Kidney epithelial cell (primary cell): ENCODE results near the gene METTL27. TPM values are rescaled to one million over a fixed set of nuclear protein-coding genes. Genes with fewer than 3 reads are reported as not detected.

Experiments used
- DNase-seq: peaks from one replicate; pipeline ENCODE4 v3.0.0-alpha.2; 2010; ENCODE audit warnings: low read depth
- H3K27me3 ChIP-seq: 2 replicates; pipeline ENCODE4 v1.6.0; 2011; ENCODE audit warnings: low read length; ENCODE audit not compliant: control insufficient read depth, insufficient read depth
- H3K36me3 ChIP-seq: 2 replicates; pipeline ENCODE4 v1.5.1; 2011; ENCODE audit warnings: low read length; ENCODE audit not compliant: control insufficient read depth, insufficient read depth
- H3K4me3 ChIP-seq: 2 replicates; pipeline ENCODE4 v1.5.1; 2011; ENCODE audit warnings: low read depth, mild to moderate bottlenecking, control low read depth, low read length
- total RNA-seq: library from RNA; depleted of rRNA; stranded (reverse); fragments of >200 nt; gene quantifications from 2 replicates; pipeline ENCODE4 v1.2.3, GENCODE V29; 2015
- TF ChIP-seq, protein P1 (sequence below): IDR thresholded peaks from 2 replicates; pipeline ENCODE4 v1.5.1; 2011; ENCODE audit warnings: mild to moderate bottlenecking, moderate library complexity, low read length, control low read depth, inconsistent platforms; ENCODE audit not compliant: insufficient read depth, poor library complexity, severe bottlenecking

METTL27 gene
- total RNA-seq, 1 donor from 2014 or later: 1.5 TPM

DNA sequence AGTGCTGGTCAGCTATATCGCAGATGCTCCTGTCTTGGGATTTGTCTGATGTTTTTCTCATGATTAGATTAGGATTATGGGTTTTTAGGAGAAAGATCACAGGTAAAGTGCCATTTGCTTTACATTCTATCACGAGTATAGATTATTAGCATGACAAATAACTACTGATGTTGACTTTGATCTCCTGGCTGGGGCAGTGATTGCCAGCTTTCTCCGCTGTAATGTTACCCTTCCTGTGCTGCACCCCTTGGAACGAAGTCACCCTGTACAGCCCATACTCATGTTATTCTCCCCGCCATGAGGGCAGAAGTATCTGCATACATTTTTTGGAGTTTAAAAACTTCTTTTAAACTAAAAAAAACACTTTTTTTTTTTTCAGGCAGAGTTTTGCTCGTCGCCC is 22.3 kb downstream of the METTL27 start:
- DNase-seq: no peak
- Histone ChIP-seq H3K4me3 (no peak overlapping the region), H3K27me3 (no peaks in the 10 kb centered on the region), H3K36me3 (no peaks in the 10 kb centered on the region)
- TF ChIP-seq, protein P1, sequence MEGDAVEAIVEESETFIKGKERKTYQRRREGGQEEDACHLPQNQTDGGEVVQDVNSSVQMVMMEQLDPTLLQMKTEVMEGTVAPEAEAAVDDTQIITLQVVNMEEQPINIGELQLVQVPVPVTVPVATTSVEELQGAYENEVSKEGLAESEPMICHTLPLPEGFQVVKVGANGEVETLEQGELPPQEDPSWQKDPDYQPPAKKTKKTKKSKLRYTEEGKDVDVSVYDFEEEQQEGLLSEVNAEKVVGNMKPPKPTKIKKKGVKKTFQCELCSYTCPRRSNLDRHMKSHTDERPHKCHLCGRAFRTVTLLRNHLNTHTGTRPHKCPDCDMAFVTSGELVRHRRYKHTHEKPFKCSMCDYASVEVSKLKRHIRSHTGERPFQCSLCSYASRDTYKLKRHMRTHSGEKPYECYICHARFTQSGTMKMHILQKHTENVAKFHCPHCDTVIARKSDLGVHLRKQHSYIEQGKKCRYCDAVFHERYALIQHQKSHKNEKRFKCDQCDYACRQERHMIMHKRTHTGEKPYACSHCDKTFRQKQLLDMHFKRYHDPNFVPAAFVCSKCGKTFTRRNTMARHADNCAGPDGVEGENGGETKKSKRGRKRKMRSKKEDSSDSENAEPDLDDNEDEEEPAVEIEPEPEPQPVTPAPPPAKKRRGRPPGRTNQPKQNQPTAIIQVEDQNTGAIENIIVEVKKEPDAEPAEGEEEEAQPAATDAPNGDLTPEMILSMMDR: no peak

- H3K4me3 ChIP-seq: no peak overlapping the region
- no peak for DNase-seq
- TF ChIP-seq, protein P1: no peak
- H3K36me3 ChIP-seq: no peaks in the 10 kb centered on the region
- H3K27me3 ChIP-seq: no peaks in the 10 kb centered on the region
Observed at GRCh38 chr7:73817121-73817520, 25.2 kb downstream of the METTL27 start.

DNA sequence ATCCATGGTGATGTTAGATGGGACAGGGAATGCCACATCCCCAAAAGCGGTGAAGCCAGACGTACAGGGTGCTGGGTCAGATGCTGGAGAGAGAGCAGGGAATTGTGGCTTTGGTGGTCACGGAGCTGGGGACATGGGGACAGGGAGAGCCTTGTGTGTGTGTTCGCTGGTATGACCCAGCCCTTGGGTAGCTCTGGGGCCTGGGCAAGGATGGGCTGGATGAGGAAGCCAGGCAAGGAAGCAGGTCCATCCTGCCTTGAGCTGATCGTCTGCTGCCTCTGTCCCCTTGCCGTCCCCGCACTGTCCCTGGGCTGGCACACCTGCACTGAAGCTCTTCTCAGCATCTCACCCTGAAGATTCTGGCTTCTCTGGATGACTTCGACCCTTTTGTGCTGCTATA is 26.9 kb downstream of the METTL27 start:
- no peaks in the 10 kb centered on the region for H3K36me3 ChIP-seq
- no peaks in the 10 kb centered on the region for H3K27me3 ChIP-seq
- no peak for DNase-seq
- TF ChIP-seq, protein P1: no peak
- H3K4me3 ChIP-seq: no peak overlapping the region

GRCh38 chr7:73812996-73813395 is 29.3 kb downstream of the METTL27 start:
- no peak for DNase-seq
- no peaks in the 10 kb centered on the region for H3K27me3 ChIP-seq
- H3K4me3 ChIP-seq: no peak overlapping the region
- H3K36me3 ChIP-seq: no peaks in the 10 kb centered on the region
- TF ChIP-seq, protein P1: no peak

DNA sequence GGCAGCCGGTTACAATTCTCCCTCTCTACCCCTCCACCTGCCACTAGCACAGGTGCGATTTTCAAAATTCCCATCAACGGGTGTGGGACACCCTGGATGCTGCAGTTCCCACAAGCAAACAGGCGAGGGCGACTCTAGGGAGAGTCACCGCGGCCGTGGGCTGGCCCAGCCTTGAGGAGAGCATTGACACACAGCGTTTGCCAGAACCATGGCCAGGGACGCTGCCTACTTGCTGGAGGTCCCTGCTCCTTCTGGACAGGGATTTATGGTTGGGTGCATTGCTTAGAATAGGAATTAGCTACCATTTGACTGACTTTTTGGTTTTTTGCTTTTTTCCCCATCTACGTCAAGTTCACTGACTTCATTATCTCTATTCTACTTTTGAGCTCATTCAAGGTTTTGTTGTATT is 30.6 kb downstream of the METTL27 start:
- no peak overlapping the region for H3K4me3 ChIP-seq
- TF ChIP-seq, protein P1: peak; percentile 82
- DNase-seq: no peak
- no peaks in the 10 kb centered on the region for H3K36me3 ChIP-seq
- no peaks in the 10 kb centered on the region for H3K27me3 ChIP-seq

- Histone ChIP-seq H3K4me3 (no peak overlapping the region), H3K36me3 (no peaks in the 10 kb centered on the region), H3K27me3 (no peaks in the 10 kb centered on the region)
- TF ChIP-seq, protein P1: no peak
- no peak for DNase-seq
Observed at GRCh38 chr7:73810998-73811360, 31.3 kb downstream of the METTL27 start.
